MM.1S (cell line): Measurements from ENCODE around the gene EFCAB7.

Experiments used
- DNase-seq: peaks from one replicate; pipeline ENCODE4 v3.0.0-alpha.2; 2015
- H2AFZ ChIP-seq: fragments of 300-600 bp; sonication (generic); 2 replicates; pipeline ENCODE4 v1.6.0; 2016; ENCODE audit warnings: antibody characterized with exemption, low read length
- H3F3A ChIP-seq: fragments of 300-600 bp; sonication (generic); 2 replicates; pipeline ENCODE4 v1.6.1; 2016; ENCODE audit warnings: mild to moderate bottlenecking, antibody characterized with exemption, low read length, moderate library complexity, mixed read lengths; ENCODE audit not compliant: insufficient read depth
- H3K27ac ChIP-seq: fragments of 300-600 bp; sonication (generic); 2 replicates; pipeline ENCODE4 v1.5.1; 2016; ENCODE audit warnings: mild to moderate bottlenecking, low read length
- H3K27me3 ChIP-seq: fragments of 300-600 bp; sonication (generic); replicated peaks from 2 replicates; pipeline ENCODE4 v1.6.0; 2016; ENCODE audit warnings: low read length; ENCODE audit not compliant: insufficient read depth
- H3K36me3 ChIP-seq: fragments of 300-600 bp; sonication (generic); replicated peaks from 2 replicates; pipeline ENCODE4 v1.6.1; 2016; ENCODE audit warnings: mild to moderate bottlenecking, low read length, mixed read lengths; ENCODE audit not compliant: insufficient read depth
- H3K4me1 ChIP-seq: fragments of 300-600 bp; sonication (generic); 2 replicates; pipeline ENCODE4 v1.6.1; 2016; ENCODE audit warnings: low read length, mixed read lengths
- H3K4me2 ChIP-seq: fragments of 300-600 bp; sonication (generic); 2 replicates; pipeline ENCODE4 v1.6.0; 2016; ENCODE audit warnings: low read depth, low read length
- H3K4me3 ChIP-seq: fragments of 300-600 bp; sonication (generic); 2 replicates; pipeline ENCODE4 v1.5.1; 2016; ENCODE audit warnings: low read length, mixed read lengths
- H3K79me2 ChIP-seq: fragments of 300-600 bp; sonication (generic); 2 replicates; pipeline ENCODE4 v1.6.1; 2016; ENCODE audit warnings: mixed run types, low read length, mixed read lengths
- H3K9ac ChIP-seq: fragments of 300-600 bp; sonication (generic); 2 replicates; pipeline ENCODE4 v1.6.1; 2016; ENCODE audit warnings: low read length, mixed read lengths
- H3K9me2 ChIP-seq: fragments of 300-600 bp; sonication (generic); replicated peaks from 2 replicates; pipeline ENCODE4 v1.6.1; 2016; ENCODE audit warnings: mild to moderate bottlenecking, low read length, mixed read lengths; ENCODE audit not compliant: insufficient read depth
- H3K9me3 ChIP-seq: fragments of 300-600 bp; sonication (generic); replicated peaks from 2 replicates; pipeline ENCODE4 v1.6.1; 2016; ENCODE audit warnings: mild to moderate bottlenecking, low read length, mixed read lengths; ENCODE audit not compliant: insufficient read depth
- H4K20me1 ChIP-seq: fragments of 300-600 bp; sonication (generic); 2 replicates; pipeline ENCODE4 v1.6.1; 2016; ENCODE audit warnings: mild to moderate bottlenecking, low read length, moderate library complexity, mixed read lengths; ENCODE audit not compliant: insufficient read depth
- EZH2 ChIP-seq: fragments of 300-600 bp; sonication (generic); optimal IDR thresholded peaks from 2 replicates; pipeline ENCODE3; 2017; ENCODE audit warnings: low read depth, mild to moderate bottlenecking, antibody characterized with exemption, low read length, mixed read lengths
- EZH2phosphoT487 ChIP-seq: fragments of 300-600 bp; sonication (generic); IDR thresholded peaks from 2 replicates; pipeline ENCODE4 v1.6.1; 2018; ENCODE audit warnings: antibody characterized with exemption, low read length
- TF ChIP-seq, protein P1 (sequence below): fragments of 300-600 bp; sonication (generic); IDR thresholded peaks from 2 replicates; pipeline ENCODE4 v1.5.1; 2016; ENCODE audit warnings: antibody characterized with exemption, low read length, mixed read lengths

Gene EFCAB7

DNA sequence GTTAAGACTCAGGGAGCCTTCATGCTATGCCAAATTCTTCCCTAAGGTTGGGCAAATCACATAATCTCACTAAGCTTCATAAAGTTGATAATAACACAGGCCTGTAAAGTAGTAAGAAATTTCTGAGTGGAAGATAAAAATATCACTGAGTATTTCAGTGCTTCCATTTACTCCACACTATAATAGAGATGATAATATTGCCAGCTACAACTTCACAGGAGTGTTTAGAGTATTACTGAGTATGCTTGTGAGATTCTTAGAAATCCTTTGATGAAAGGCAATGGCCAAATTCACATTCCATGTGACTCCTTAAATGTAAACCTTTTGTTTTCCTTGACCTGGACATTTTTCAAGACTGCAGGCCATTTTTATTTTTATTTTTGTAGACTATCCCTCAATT, 10.7 kb upstream of the EFCAB7 start:
- H3K27ac ChIP-seq, result no peak overlapping the region
- H3K4me3 ChIP-seq, result no peak overlapping the region
- no peak overlapping the region for H3K4me2 ChIP-seq
- no peaks in the 10 kb centered on the region for H4K20me1 ChIP-seq
- H2AFZ ChIP-seq, result no peak overlapping the region
- DNase-seq, result no peak
- no peaks in the 10 kb centered on the region for H3K4me1 ChIP-seq
- peaks cover 13% of the 10 kb centered on the region; the same call in 1 of the 2 replicates for H3K36me3 ChIP-seq
- H3F3A ChIP-seq, result no peaks in the 10 kb centered on the region
- no peaks in the 10 kb centered on the region for H3K9me3 ChIP-seq
- no peak overlapping the region for H3K9ac ChIP-seq
- TF ChIP-seq EZH2phosphoT487, result no peak
- no peak for TF ChIP-seq EZH2
- TF ChIP-seq, protein P1, sequence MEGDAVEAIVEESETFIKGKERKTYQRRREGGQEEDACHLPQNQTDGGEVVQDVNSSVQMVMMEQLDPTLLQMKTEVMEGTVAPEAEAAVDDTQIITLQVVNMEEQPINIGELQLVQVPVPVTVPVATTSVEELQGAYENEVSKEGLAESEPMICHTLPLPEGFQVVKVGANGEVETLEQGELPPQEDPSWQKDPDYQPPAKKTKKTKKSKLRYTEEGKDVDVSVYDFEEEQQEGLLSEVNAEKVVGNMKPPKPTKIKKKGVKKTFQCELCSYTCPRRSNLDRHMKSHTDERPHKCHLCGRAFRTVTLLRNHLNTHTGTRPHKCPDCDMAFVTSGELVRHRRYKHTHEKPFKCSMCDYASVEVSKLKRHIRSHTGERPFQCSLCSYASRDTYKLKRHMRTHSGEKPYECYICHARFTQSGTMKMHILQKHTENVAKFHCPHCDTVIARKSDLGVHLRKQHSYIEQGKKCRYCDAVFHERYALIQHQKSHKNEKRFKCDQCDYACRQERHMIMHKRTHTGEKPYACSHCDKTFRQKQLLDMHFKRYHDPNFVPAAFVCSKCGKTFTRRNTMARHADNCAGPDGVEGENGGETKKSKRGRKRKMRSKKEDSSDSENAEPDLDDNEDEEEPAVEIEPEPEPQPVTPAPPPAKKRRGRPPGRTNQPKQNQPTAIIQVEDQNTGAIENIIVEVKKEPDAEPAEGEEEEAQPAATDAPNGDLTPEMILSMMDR, result no peak
- H3K9me2 ChIP-seq, result no peaks in the 10 kb centered on the region
- H3K27me3 ChIP-seq, result no peaks in the 10 kb centered on the region
- H3K79me2 ChIP-seq, result peaks cover 24% of the 10 kb centered on the region

DNA sequence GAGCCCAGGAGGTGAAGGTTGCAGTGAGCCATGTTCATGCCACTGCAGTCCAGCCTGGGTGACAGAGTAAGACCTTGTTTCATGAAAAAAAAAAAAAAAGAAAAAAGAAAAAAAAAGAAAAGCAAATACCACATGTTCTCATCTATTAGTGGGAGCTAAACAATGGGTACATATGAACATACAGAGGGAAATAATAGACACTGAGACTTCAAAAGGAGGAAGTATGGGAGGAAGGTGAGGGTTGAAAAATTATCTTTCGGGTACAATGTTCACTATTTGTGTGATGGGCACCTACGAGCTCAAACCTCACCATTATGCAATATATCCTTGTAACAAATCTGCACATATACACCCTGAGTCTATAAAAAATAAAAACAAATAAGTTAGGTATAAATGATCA, 6.7 kb upstream of the EFCAB7 start:
- no peak overlapping the region for H3K4me2 ChIP-seq
- no peaks in the 10 kb centered on the region for H3K9me3 ChIP-seq
- no peak overlapping the region for H3K27ac ChIP-seq
- H2AFZ ChIP-seq, result no peak overlapping the region
- TF ChIP-seq EZH2 (no peak), EZH2phosphoT487 (no peak)
- TF ChIP-seq, protein P1, result no peak
- no peak overlapping the region for H3K4me3 ChIP-seq
- no peak overlapping the region for H3K9ac ChIP-seq
- H4K20me1 ChIP-seq, result no peaks in the 10 kb centered on the region
- H3K4me1 ChIP-seq, result peaks cover 6% of the 10 kb centered on the region
- no peaks in the 10 kb centered on the region for H3K27me3 ChIP-seq
- no peak for DNase-seq
- no peaks in the 10 kb centered on the region for H3K36me3 ChIP-seq
- H3F3A ChIP-seq, result no peaks in the 10 kb centered on the region
- H3K9me2 ChIP-seq, result no peaks in the 10 kb centered on the region
- H3K79me2 ChIP-seq, result peaks cover 49% of the 10 kb centered on the region

DNA sequence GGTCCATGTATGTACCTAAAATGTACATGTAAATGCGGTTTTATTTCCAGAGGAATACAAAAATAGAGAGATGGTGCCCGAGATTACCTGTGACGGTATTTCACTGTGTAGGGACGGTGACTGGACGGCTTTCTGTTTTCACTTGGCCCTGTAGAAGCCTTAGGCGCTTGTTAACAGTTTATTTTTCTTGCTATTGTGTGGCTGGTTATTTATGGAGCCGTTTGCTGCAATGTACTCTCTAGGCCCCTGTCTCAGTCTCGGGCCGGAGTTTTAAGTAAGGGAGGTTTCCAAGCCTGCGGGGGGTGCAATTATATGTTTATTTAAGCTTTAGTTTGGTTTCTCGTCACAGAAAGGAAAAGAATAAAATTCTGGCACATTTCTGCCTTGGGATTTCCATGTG, 413 bp downstream of the EFCAB7 start:
- no peak for DNase-seq
- no peaks in the 10 kb centered on the region for H3K9me3 ChIP-seq
- no peaks in the 10 kb centered on the region for H3K9me2 ChIP-seq
- no peaks in the 10 kb centered on the region for H4K20me1 ChIP-seq
- H3K27me3 ChIP-seq, result no peaks in the 10 kb centered on the region
- TF ChIP-seq EZH2phosphoT487, result no peak
- TF ChIP-seq, protein P1, result no peak
- no peak for TF ChIP-seq EZH2
- H3K4me2 ChIP-seq, result peak overlapping the region; percentile 91
- no peaks in the 10 kb centered on the region for H3K36me3 ChIP-seq
- peaks cover 15% of the 10 kb centered on the region for H3K4me1 ChIP-seq
- H3K9ac ChIP-seq, result peak overlapping the region; percentile 94
- H2AFZ ChIP-seq, result peak overlapping the region; percentile 25
- H3K4me3 ChIP-seq, result peak overlapping the region; percentile 87
- peak overlapping the region; percentile 97 for H3K27ac ChIP-seq
- H3K79me2 ChIP-seq, result peaks cover 56% of the 10 kb centered on the region
- H3F3A ChIP-seq, result peaks cover 29% of the 10 kb centered on the region
